ENCODE measurements around the gene MAD2L1.
"Not testable (repeated sequence)": the region's sequence is repeated elsewhere in the genome, so short reads cannot be mapped to it uniquely, and the experiment has no call there.

Gene MAD2L1

GRCh38 chr4:120066517-120067340 is at the start of gene MAD2L1:
TSS of gene MAD2L1 (minus strand) at chr4:120066848. CDS start at chr4:120066734, 114 bp downstream.
- peak within 1 kb of the TSS; percentile 99 for H3K4me3 Mint-ChIP-seq
- peaks cover 62% of the 10 kb centered on the region for H3K4me1 Mint-ChIP-seq
- DNase-seq (peak; percentile 98), ATAC-seq (peak; percentile 97)
- H3K36me3 Mint-ChIP-seq (ENCODE audit: low read depth) = peaks cover 42% of the 10 kb centered on the region
- peak within 1 kb of the TSS; percentile 100 for H3K27ac Mint-ChIP-seq
- no peaks in the 10 kb centered on the region for H3K9me3 Mint-ChIP-seq
- peaks cover 4% of the 10 kb centered on the region for H3K27me3 Mint-ChIP-seq

- Mint-ChIP-seq H3K4me3 (no peak overlapping the region), H3K9me3 (peaks cover 2% of the 10 kb centered on the region), H3K27me3 (no peaks in the 10 kb centered on the region), H3K27ac (no peak overlapping the region), H3K36me3 (ENCODE audit: low read depth) (peaks cover 3% of the 10 kb centered on the region), H3K4me1 (no peaks in the 10 kb centered on the region)
- DNase-seq (no peak), ATAC-seq (no peak)
These were observed 45.1 kb upstream of the MAD2L1 start for GRCh38 chr4:120111745-120112144.

- no peak overlapping the region for H3K27ac Mint-ChIP-seq
- DNase-seq = no peak
These were observed 42.8 kb upstream of the MAD2L1 start for GRCh38 chr4:120109406-120109805.

GRCh38 chr4:120105472-120105871 is 38.8 kb upstream of the MAD2L1 start:
- Mint-ChIP-seq H3K4me3 (no peak overlapping the region), H3K36me3 (ENCODE audit: low read depth) (no peaks in the 10 kb centered on the region), H3K9me3 (no peaks in the 10 kb centered on the region), H3K4me1 (no peaks in the 10 kb centered on the region), H3K27ac (no peak overlapping the region), H3K27me3 (no peaks in the 10 kb centered on the region)
- ATAC-seq (no peak), DNase-seq (no peak)

More at GRCh38 chr4:120109406-120109805, 42.8 kb upstream of the MAD2L1 start:
- H3K9me3 Mint-ChIP-seq = no peaks in the 10 kb centered on the region
- no peaks in the 10 kb centered on the region for H3K36me3 Mint-ChIP-seq (ENCODE audit: low read depth)
- no peaks in the 10 kb centered on the region for H3K27me3 Mint-ChIP-seq
- H3K4me1 Mint-ChIP-seq = no peaks in the 10 kb centered on the region
- H3K4me3 Mint-ChIP-seq = no peak overlapping the region
- ATAC-seq = no peak

GRCh38 chr4:120096508-120097297 is 30.1 kb upstream of the MAD2L1 start:
- no peaks in the 10 kb centered on the region for H3K36me3 Mint-ChIP-seq (ENCODE audit: low read depth)
- H3K4me1 Mint-ChIP-seq = no peaks in the 10 kb centered on the region
- H3K9me3 Mint-ChIP-seq = no peaks in the 10 kb centered on the region
- H3K27ac Mint-ChIP-seq = no peak overlapping the region
- ATAC-seq (no peak), DNase-seq (no peak)
- H3K27me3 Mint-ChIP-seq = no peaks in the 10 kb centered on the region
- no peak overlapping the region for H3K4me3 Mint-ChIP-seq

- Mint-ChIP-seq H3K27me3 (no peaks in the 10 kb centered on the region), H3K36me3 (ENCODE audit: low read depth) (no peaks in the 10 kb centered on the region), H3K4me1 (no peaks in the 10 kb centered on the region), H3K27ac (no peak overlapping the region), H3K9me3 (peaks cover 23% of the 10 kb centered on the region), H3K4me3 (no peak overlapping the region)
- ATAC-seq = no peak
- no peak for DNase-seq
These were observed 21.9 kb upstream of the MAD2L1 start for GRCh38 chr4:120088507-120088906.

GRCh38 chr4:120088066-120088465 is 21.4 kb upstream of the MAD2L1 start:
- not testable (repeated sequence) for H3K4me3 Mint-ChIP-seq; ATAC-seq; H3K4me1 Mint-ChIP-seq; H3K27ac Mint-ChIP-seq; H3K27me3 Mint-ChIP-seq; DNase-seq; H3K36me3 Mint-ChIP-seq (ENCODE audit: low read depth)
- peaks cover 23% of the 10 kb centered on the region for H3K9me3 Mint-ChIP-seq

- H3K4me1 Mint-ChIP-seq = no peaks in the 10 kb centered on the region
- H3K27me3 Mint-ChIP-seq = no peaks in the 10 kb centered on the region
- DNase-seq (no peak), ATAC-seq (peak; percentile 65)
- no peak overlapping the region for H3K27ac Mint-ChIP-seq
- H3K4me3 Mint-ChIP-seq = no peak overlapping the region
- H3K9me3 Mint-ChIP-seq = peaks cover 23% of the 10 kb centered on the region
- H3K36me3 Mint-ChIP-seq (ENCODE audit: low read depth) = no peaks in the 10 kb centered on the region
These were observed 19.1 kb upstream of the MAD2L1 start for GRCh38 chr4:120085705-120086104.

GRCh38 chr4:120084327-120084726 is 17.7 kb upstream of the MAD2L1 start:
- Mint-ChIP-seq H3K9me3 (peaks cover 15% of the 10 kb centered on the region), H3K4me3 (no peak overlapping the region), H3K27ac (no peak overlapping the region), H3K27me3 (no peaks in the 10 kb centered on the region), H3K4me1 (no peaks in the 10 kb centered on the region), H3K36me3 (ENCODE audit: low read depth) (no peaks in the 10 kb centered on the region)
- ATAC-seq = no peak
- DNase-seq = no peak

- Mint-ChIP-seq H3K4me1 (no peaks in the 10 kb centered on the region), H3K27me3 (no peaks in the 10 kb centered on the region), H3K36me3 (ENCODE audit: low read depth) (no peaks in the 10 kb centered on the region), H3K27ac (no peak overlapping the region), H3K9me3 (peaks cover 11% of the 10 kb centered on the region), H3K4me3 (no peak overlapping the region)
- no peak for DNase-seq
- ATAC-seq = no peak
These were observed 16.5 kb upstream of the MAD2L1 start for GRCh38 chr4:120083152-120083551.

- no peaks in the 10 kb centered on the region for H3K27me3 Mint-ChIP-seq
- no peaks in the 10 kb centered on the region for H3K36me3 Mint-ChIP-seq (ENCODE audit: low read depth)
- peaks cover 2% of the 10 kb centered on the region for H3K9me3 Mint-ChIP-seq
- no peak overlapping the region for H3K27ac Mint-ChIP-seq
- ATAC-seq (no peak), DNase-seq (no peak)
- H3K4me1 Mint-ChIP-seq = no peaks in the 10 kb centered on the region
- H3K4me3 Mint-ChIP-seq = no peak overlapping the region
These were observed 15.6 kb upstream of the MAD2L1 start for GRCh38 chr4:120082251-120082650.

GRCh38 chr4:120081726-120082125 is 15.1 kb upstream of the MAD2L1 start:
- Mint-ChIP-seq H3K27me3 (no peaks in the 10 kb centered on the region), H3K4me3 (no peak overlapping the region), H3K36me3 (ENCODE audit: low read depth) (no peaks in the 10 kb centered on the region), H3K4me1 (no peaks in the 10 kb centered on the region), H3K9me3 (no peaks in the 10 kb centered on the region), H3K27ac (no peak overlapping the region)
- DNase-seq = no peak
- ATAC-seq = no peak

- Mint-ChIP-seq H3K27ac (no peak overlapping the region), H3K4me3 (no peak overlapping the region), H3K36me3 (ENCODE audit: low read depth) (no peaks in the 10 kb centered on the region), H3K4me1 (no peaks in the 10 kb centered on the region), H3K9me3 (no peaks in the 10 kb centered on the region), H3K27me3 (no peaks in the 10 kb centered on the region)
- DNase-seq (no peak), ATAC-seq (no peak)
These were observed 13.9 kb upstream of the MAD2L1 start for GRCh38 chr4:120080533-120080932.

GRCh38 chr4:120079839-120080520 is 13.3 kb upstream of the MAD2L1 start:
- H3K4me1 Mint-ChIP-seq = no peaks in the 10 kb centered on the region
- H3K4me3 Mint-ChIP-seq = no peak overlapping the region
- no peaks in the 10 kb centered on the region for H3K9me3 Mint-ChIP-seq
- H3K27ac Mint-ChIP-seq = no peak overlapping the region
- H3K36me3 Mint-ChIP-seq (ENCODE audit: low read depth) = no peaks in the 10 kb centered on the region
- ATAC-seq = no peak
- no peaks in the 10 kb centered on the region for H3K27me3 Mint-ChIP-seq
- no peak for DNase-seq
